ENCODE results near the gene CYP2E1.
"Not testable (repeated sequence)": the region's sequence is repeated elsewhere in the genome, so short reads cannot be mapped to it uniquely, and the experiment has no call there.

Gene CYP2E1

GRCh38 chr10:133526957-133527588, at the start of gene CYP2E1:
Gene CYP2E1, plus strand, starts transcription at chr10:133527363. Its CDS starts 33 bp downstream, at chr10:133527396.
- no peak for DNase-seq

- DNase-seq = no peak
Measured at GRCh38 chr10:133481086-133481643, 46.0 kb upstream of the CYP2E1 start.

- DNase-seq = no peak
Measured at GRCh38 chr10:133481657-133482056, 45.5 kb upstream of the CYP2E1 start.

- DNase-seq = no peak
Measured at GRCh38 chr10:133484818-133485217, 42.3 kb upstream of the CYP2E1 start.

- DNase-seq = no peak
Measured at GRCh38 chr10:133487085-133487484, 40.1 kb upstream of the CYP2E1 start.

- DNase-seq = no peak
Measured at GRCh38 chr10:133488354-133488753, 38.8 kb upstream of the CYP2E1 start.

GRCh38 chr10:133489816-133490588, 37.2 kb upstream of the CYP2E1 start:
- DNase-seq = no peak

- DNase-seq = not testable (repeated sequence)
Measured at GRCh38 chr10:133493562-133493961, 33.6 kb upstream of the CYP2E1 start.

- DNase-seq = not testable (repeated sequence)
Measured at GRCh38 chr10:133497363-133497762, 29.8 kb upstream of the CYP2E1 start.

- peak in 2 of 14 donors; percentile 10 to 96 for DNase-seq
Measured at GRCh38 chr10:133499176-133499575, 28.0 kb upstream of the CYP2E1 start.

- not testable (repeated sequence) for DNase-seq
Measured at GRCh38 chr10:133500897-133501296, 26.3 kb upstream of the CYP2E1 start.

GRCh38 chr10:133509700-133510099, 17.5 kb upstream of the CYP2E1 start:
- DNase-seq = no peak

- no peak for DNase-seq
Measured at GRCh38 chr10:133511408-133511807, 15.8 kb upstream of the CYP2E1 start.

- DNase-seq = no peak
Measured at GRCh38 chr10:133511907-133512528, 15.1 kb upstream of the CYP2E1 start.

GRCh38 chr10:133515471-133515870, 11.7 kb upstream of the CYP2E1 start:
- no peak for DNase-seq

- DNase-seq = no peak
Measured at GRCh38 chr10:133516057-133516456, 11.1 kb upstream of the CYP2E1 start.

- DNase-seq = not testable (repeated sequence)
Measured at GRCh38 chr10:133518517-133518916, 8.6 kb upstream of the CYP2E1 start.

GRCh38 chr10:133520193-133520738, 6.9 kb upstream of the CYP2E1 start:
- peak in 12 of 14 donors; percentile 16 to 78 (median 64) for DNase-seq

GRCh38 chr10:133523631-133524203, 3.4 kb upstream of the CYP2E1 start:
- DNase-seq = no peak

- no peak for DNase-seq
Measured at GRCh38 chr10:133525444-133525843, 1.7 kb upstream of the CYP2E1 start.

- peak in 1 of 14 donors; percentile 54 for DNase-seq
Measured at GRCh38 chr10:133527771-133528271, 658 bp downstream of the CYP2E1 start.

- DNase-seq = peak in 1 of 14 donors; percentile 47
Measured at GRCh38 chr10:133528296-133528844, 1.2 kb downstream of the CYP2E1 start.

Measured in C1 segment of cervical spinal cord (tissue), 14 donors.